Vagina (tissue), 2 donors: ENCODE measurements around the gene EIPR1. TPM values are rescaled to one million over a fixed set of nuclear protein-coding genes. Genes with fewer than 3 reads are reported as not detected.

Experiments
- DNase-seq, 2 donors: peaks; one replicate each; pipeline ENCODE4 v3.0.0-alpha.2; 2017; ENCODE audit errors: extremely low spot score in 2 of 2
- H3K27ac ChIP-seq: fragments of 200-600 bp; sonication (generic); one replicate; pipeline ENCODE4 v1.5.1; 2019
- H3K27me3 ChIP-seq: fragments of 200-600 bp; sonication (generic); one replicate; pipeline ENCODE4 v1.5.1; 2019
- H3K36me3 ChIP-seq, 2 donors: fragments of 200-600 bp; sonication (generic); one replicate each; pipeline ENCODE4 v1.5.1; 2017 to 2019
- H3K4me1 ChIP-seq: fragments of 200-600 bp; sonication (generic); one replicate; pipeline ENCODE4 v1.5.1; 2019
- H3K4me3 ChIP-seq, 2 donors: fragments of 200-600 bp; sonication (generic); 1 replicate in 1 of 2; 2 replicates in 1 of 2; pipeline ENCODE4 v1.5.1; 2016 to 2019
- H3K9me3 ChIP-seq: fragments of 200-600 bp; sonication (generic); one replicate; pipeline ENCODE4 v1.5.1; 2019
- CTCF ChIP-seq, 3 experiments: fragments of 450-650 bp in 2 of 3; fragments of 200-600 bp in 1 of 3; sonication (generic) in 1 of 3; IDR thresholded peaks; one replicate each; pipeline ENCODE4 v1.5.1; 2017 to 2019; ENCODE audit warnings: antibody characterized with exemption in 3 of 3, mild to moderate bottlenecking in 2 of 3, moderate library complexity in 2 of 3
- POLR2A ChIP-seq, 2 donors: fragments of 450-650 bp; IDR thresholded peaks; one replicate each; pipeline ENCODE4 v1.6.1; 2017; ENCODE audit warnings: antibody characterized with exemption in 2 of 2, mild to moderate bottlenecking in 2 of 2, moderate library complexity in 2 of 2
- POLR2AphosphoS5 ChIP-seq, 2 donors: sonication (generic); formaldehyde crosslinking; IDR thresholded peaks; one replicate each; pipeline ENCODE4 v1.9.0; 2017; ENCODE audit warnings: antibody characterized with exemption in 2 of 2, mild to moderate bottlenecking in 2 of 2, low read depth in 1 of 2; ENCODE audit not compliant: insufficient read depth in 1 of 2
- intact Hi-C: fragments of 100-400 bp; cut with DNase I; formaldehyde crosslinking; loops from one replicate; pipeline ENCODE4 v1.15.1; 2023
- total RNA-seq: library from RNA; depleted of rRNA; stranded (reverse); fragments of >200 nt; gene quantifications from one replicate; pipeline ENCODE4 v1.2.3, GENCODE V29; 2016

The EIPR1 gene
- total RNA-seq, 1 donor from 2014 or later = 39.8 TPM

DNA sequence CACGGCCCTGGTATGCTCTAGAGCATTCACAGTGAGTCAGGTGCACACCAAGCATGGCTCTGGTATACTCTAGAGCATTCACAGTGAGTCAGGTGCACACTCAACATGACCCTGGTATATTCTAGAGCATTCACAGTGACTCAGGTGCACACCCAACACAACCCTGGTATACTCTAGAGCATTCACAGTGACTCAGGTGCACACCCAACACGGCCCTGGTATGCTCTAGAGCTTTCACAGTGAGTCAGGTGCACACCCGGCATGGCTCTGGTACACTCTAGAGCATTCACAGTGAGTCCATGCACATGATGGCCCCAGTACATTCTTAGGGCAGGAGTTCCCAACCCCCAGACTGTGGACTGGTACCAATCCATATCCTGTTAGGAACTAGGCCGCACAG, 158.1 kb downstream of the EIPR1 start:
- no peaks in the 10 kb centered on the region for H3K4me1 ChIP-seq
- no peak for DNase-seq
- H3K36me3 ChIP-seq = no peaks in the 10 kb centered on the region
- no peak overlapping the region for H3K4me3 ChIP-seq
- intact Hi-C loops = no loop called here
- TF ChIP-seq POLR2A (IDR thresholded peaks at IDR 0.05) (no peak), CTCF (IDR thresholded peaks at IDR 0.05) (no peak), POLR2AphosphoS5 (IDR thresholded peaks at IDR 0.05; ENCODE audit: insufficient read depth in 1 of 2, low read depth in 1 of 2) (no peak)
- H3K9me3 ChIP-seq = no peaks in the 10 kb centered on the region
- no peak overlapping the region for H3K27ac ChIP-seq
- no peaks in the 10 kb centered on the region for H3K27me3 ChIP-seq

- intact Hi-C loops = no loop called here
- Histone ChIP-seq H3K4me3 (no peak overlapping the region), H3K27me3 (no peaks in the 10 kb centered on the region), H3K27ac (no peak overlapping the region), H3K36me3 (no peaks in the 10 kb centered on the region), H3K4me1 (no peaks in the 10 kb centered on the region), H3K9me3 (no peaks in the 10 kb centered on the region)
- no peak for DNase-seq
- no peak for TF ChIP-seq POLR2AphosphoS5 (IDR thresholded peaks at IDR 0.05; ENCODE audit: insufficient read depth in 1 of 2, low read depth in 1 of 2)
- no peak for TF ChIP-seq CTCF (IDR thresholded peaks at IDR 0.05)
- no peak for TF ChIP-seq POLR2A (IDR thresholded peaks at IDR 0.05)
Measured at GRCh38 chr2:3217646-3218045, 160.0 kb downstream of the EIPR1 start.

DNA sequence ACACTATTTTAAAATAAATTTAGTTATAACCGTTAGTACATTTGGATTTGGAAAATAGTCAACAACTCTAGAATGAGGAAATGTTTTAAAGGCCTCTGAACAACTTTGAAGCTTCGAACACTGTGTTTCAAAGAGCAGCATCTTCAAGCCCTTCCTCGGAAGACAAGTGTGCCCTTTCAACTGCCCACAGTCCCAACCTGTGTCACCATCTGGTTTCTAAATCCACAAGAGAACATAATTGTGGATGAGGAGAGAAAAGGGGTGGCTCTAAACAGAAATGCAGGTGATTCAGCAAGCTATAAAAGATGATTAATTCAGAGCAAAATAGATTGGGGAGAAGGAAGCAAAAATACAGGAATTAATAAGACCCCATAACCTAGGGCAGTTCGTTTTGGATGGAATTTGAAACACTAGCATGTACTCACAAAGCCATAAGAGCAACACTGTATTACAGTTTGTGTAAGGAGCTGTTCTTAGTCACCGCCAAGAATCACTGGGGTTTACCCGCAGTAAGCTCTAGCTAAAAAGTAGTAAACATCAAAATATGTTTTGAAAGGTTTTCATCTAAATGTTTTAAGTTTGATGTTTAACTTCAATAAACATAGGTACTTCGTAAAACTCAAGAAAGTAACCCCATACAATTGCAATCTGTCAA, 160.7 kb downstream of the EIPR1 start:
- Histone ChIP-seq H3K4me3 (no peak overlapping the region), H3K4me1 (no peaks in the 10 kb centered on the region), H3K27me3 (no peaks in the 10 kb centered on the region), H3K36me3 (no peaks in the 10 kb centered on the region), H3K27ac (no peak overlapping the region), H3K9me3 (no peaks in the 10 kb centered on the region)
- DNase-seq = no peak
- TF ChIP-seq CTCF (IDR thresholded peaks at IDR 0.05) (no peak), POLR2AphosphoS5 (IDR thresholded peaks at IDR 0.05; ENCODE audit: insufficient read depth in 1 of 2, low read depth in 1 of 2) (no peak), POLR2A (IDR thresholded peaks at IDR 0.05) (no peak)
- intact Hi-C loops = no loop called here

DNA sequence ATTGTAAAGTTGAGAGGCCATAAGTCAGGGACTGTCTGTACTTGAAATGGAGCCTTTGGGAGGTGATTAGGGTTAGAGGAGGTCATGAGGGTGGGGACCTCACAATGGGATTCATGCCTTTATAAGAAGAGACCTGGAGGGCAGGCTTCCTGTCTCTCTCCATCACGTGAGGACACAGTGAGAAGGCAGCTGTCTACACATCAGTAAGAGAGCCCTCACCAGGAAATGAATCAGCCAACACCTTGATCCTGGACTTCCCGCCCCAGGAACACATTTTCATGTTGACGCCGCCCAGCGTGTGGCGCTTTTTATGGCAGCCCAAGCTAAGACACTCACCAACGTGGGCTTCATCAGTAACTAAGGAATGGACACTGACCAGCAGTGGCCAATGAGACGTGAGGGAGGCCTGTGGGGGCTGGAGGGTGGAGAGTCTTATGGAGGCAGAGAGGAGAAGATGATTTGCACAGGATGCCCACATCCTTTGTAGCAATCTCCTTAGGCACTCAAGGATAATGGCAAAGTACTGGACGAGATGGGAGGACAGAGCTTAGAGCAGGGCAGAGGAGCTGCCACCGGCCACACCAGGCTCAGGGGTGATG, 162.7 kb downstream of the EIPR1 start:
- DNase-seq = no peak
- Histone ChIP-seq H3K4me1 (no peaks in the 10 kb centered on the region), H3K27ac (no peak overlapping the region), H3K27me3 (no peaks in the 10 kb centered on the region), H3K4me3 (no peak overlapping the region), H3K9me3 (no peaks in the 10 kb centered on the region), H3K36me3 (no peaks in the 10 kb centered on the region)
- intact Hi-C loops = no loop called here
- TF ChIP-seq POLR2AphosphoS5 (IDR thresholded peaks at IDR 0.05; ENCODE audit: insufficient read depth in 1 of 2, low read depth in 1 of 2) (no peak), POLR2A (IDR thresholded peaks at IDR 0.05) (no peak), CTCF (IDR thresholded peaks at IDR 0.05) (no peak)

GRCh38 chr2:3214065-3214464, 163.6 kb downstream of the EIPR1 start:
- H3K27ac ChIP-seq = no peak overlapping the region
- no peaks in the 10 kb centered on the region for H3K27me3 ChIP-seq
- TF ChIP-seq POLR2AphosphoS5 (IDR thresholded peaks at IDR 0.05; ENCODE audit: insufficient read depth in 1 of 2, low read depth in 1 of 2) = no peak
- no peak for TF ChIP-seq POLR2A (IDR thresholded peaks at IDR 0.05)
- no peak for TF ChIP-seq CTCF (IDR thresholded peaks at IDR 0.05)
- no peaks in the 10 kb centered on the region for H3K4me1 ChIP-seq
- intact Hi-C loops = no loop called here
- DNase-seq = no peak
- no peak overlapping the region for H3K4me3 ChIP-seq
- H3K36me3 ChIP-seq = no peaks in the 10 kb centered on the region
- no peaks in the 10 kb centered on the region for H3K9me3 ChIP-seq
